Activated naive CD8-positive, alpha-beta T cell treated with anti-CD3 and anti-CD28 coated beads, Interleukin-2, amount 50 U/mL, for 24 hours (primary cell): ENCODE data around the gene TPD52L2.

ENCODE experiments used
- ATAC-seq: fragments of 150-1000 bp; cut with Tn5 transposase; one replicate; pipeline ENCODE4 v1.10.0; 2021
- DNase-seq: peaks from one replicate; pipeline ENCODE4 v3.0.0; 2021
- H3K27ac Mint-ChIP-seq: one replicate; pipeline ENCODE4 v1.8.0; 2021; ENCODE audit warnings: mild to moderate bottlenecking, mixed read lengths
- H3K27me3 Mint-ChIP-seq: one replicate; pipeline ENCODE4 v1.8.0; 2021; ENCODE audit warnings: mixed read lengths
- H3K36me3 Mint-ChIP-seq: one replicate; pipeline ENCODE4 v1.8.0; 2021; ENCODE audit warnings: low read depth, mixed read lengths
- H3K4me1 Mint-ChIP-seq: one replicate; pipeline ENCODE4 v1.8.0; 2021; ENCODE audit warnings: mixed read lengths
- H3K4me3 Mint-ChIP-seq: one replicate; pipeline ENCODE4 v1.8.0; 2021; ENCODE audit warnings: mild to moderate bottlenecking, moderate library complexity, mixed read lengths
- H3K9me3 Mint-ChIP-seq: one replicate; pipeline ENCODE4 v1.8.0; 2021; ENCODE audit warnings: mixed read lengths

Gene TPD52L2

DNA sequence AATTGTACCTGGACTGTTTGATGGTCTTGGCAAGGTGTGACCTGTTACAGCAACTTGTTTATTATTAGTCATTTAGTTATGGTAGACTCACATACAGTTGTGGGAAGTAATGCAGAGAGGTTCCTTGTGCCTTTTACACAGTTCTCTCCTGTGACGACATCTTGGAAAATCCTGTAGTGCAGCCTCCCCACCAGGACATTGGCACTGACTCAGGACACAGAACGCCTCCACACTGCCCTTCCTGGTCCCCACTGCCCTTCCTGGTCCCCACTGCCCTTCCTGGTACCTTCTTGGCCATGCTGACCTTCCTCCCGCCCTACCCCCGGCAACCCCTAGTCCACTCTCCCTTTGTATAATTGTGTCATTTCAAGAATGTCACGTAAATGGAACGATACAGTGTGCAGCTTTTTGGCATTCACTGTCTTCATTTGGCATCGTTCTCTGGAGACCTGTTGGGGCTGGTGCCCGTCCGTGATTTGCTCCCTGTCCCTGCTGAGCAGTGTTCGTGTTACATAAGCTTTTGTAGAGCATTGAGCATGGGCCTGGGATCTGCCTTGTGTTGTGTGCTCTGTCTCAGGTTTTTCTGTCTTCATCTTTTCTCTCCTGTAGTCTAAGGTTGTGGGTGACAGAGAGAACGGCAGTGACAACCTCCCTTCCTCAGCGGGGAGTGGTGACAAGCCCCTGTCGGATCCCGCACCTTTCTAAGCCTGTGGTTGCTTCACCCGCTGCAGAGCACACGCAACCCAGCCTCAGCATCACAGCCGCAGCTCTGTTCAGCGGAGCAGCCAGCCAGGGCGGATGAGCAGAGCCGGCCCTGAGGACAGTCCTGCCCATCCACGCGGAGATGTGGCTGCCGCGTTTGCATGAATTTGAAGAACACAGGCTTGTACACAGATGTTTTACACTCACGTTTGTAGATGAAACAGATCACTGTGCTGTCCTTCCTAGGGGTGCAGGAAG lies 24.5 kb downstream of the TPD52L2 start:
- ATAC-seq (no peak), DNase-seq (no peak)
- Mint-ChIP-seq H3K9me3 (no peaks in the 10 kb centered on the region), H3K4me1 (peaks cover 10% of the 10 kb centered on the region), H3K27me3 (no peaks in the 10 kb centered on the region), H3K27ac (no peak overlapping the region), H3K36me3 (peaks cover 16% of the 10 kb centered on the region), H3K4me3 (no peak overlapping the region)

GRCh38 chr20:63890201-63890576 lies 25.1 kb downstream of the TPD52L2 start:
- H3K27me3 Mint-ChIP-seq: no peaks in the 10 kb centered on the region
- H3K4me3 Mint-ChIP-seq: no peak overlapping the region
- H3K4me1 Mint-ChIP-seq: peaks cover 4% of the 10 kb centered on the region
- no peak for ATAC-seq
- no peaks in the 10 kb centered on the region for H3K9me3 Mint-ChIP-seq
- no peak for DNase-seq
- H3K27ac Mint-ChIP-seq: no peak overlapping the region
- peaks cover 16% of the 10 kb centered on the region for H3K36me3 Mint-ChIP-seq

- Mint-ChIP-seq H3K4me1 (peaks cover 4% of the 10 kb centered on the region), H3K27ac (no peak overlapping the region), H3K4me3 (no peak overlapping the region), H3K27me3 (no peaks in the 10 kb centered on the region), H3K9me3 (no peaks in the 10 kb centered on the region), H3K36me3 (peaks cover 16% of the 10 kb centered on the region)
- DNase-seq (no peak), ATAC-seq (no peak)
These were observed 25.5 kb downstream of the TPD52L2 start for GRCh38 chr20:63890616-63891015.

DNA sequence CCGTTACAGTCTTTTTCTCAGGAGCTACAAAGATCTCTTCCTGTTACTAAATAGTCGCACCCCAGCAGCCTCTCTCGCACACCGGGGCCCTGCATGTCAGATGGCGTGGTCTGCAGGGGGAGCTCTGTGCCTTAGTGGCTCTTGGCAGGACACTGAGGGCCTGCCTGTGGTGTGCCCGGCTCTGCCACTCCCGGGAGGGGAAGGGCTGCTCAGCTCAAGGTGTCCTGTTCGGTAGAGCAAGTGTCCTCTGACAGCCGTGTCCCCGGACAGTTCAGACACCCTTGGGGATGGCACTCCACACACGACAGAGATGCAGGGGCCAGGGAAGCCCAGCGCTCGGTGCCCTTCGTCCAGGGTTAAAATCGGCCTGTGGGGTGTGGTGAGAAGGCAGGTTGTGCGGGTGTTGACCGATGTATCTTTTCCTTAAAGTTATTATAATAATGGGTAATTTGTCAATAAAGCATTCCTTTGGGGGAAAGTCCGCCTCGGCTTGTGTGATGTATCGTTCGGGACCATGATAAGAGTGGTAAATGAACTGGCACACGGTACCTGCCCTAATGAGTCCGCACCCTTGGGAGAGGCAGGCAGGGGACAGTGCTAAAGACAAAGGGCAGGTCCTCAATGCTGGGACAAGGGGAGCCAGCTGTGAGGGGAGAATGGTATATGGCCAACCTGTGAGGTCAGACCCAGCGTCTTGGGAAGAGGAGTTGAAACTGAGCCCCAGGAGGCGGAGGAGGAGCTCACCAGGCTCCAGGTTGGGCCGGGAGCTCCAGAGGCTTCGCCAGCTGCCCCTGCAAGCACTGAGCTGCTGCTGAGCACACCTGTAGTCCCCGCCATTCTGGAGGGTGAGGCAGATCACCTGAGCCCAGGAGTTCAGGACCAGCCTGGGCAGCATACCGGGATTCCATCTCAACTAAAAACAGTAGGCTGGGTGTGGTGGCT lies 26.3 kb downstream of the TPD52L2 start:
- ATAC-seq (no peak), DNase-seq (no peak)
- peaks cover 18% of the 10 kb centered on the region for H3K36me3 Mint-ChIP-seq
- no peak overlapping the region for H3K27ac Mint-ChIP-seq
- H3K27me3 Mint-ChIP-seq: no peaks in the 10 kb centered on the region
- H3K4me3 Mint-ChIP-seq: no peak overlapping the region
- H3K4me1 Mint-ChIP-seq: peaks cover 8% of the 10 kb centered on the region
- H3K9me3 Mint-ChIP-seq: no peaks in the 10 kb centered on the region

DNA sequence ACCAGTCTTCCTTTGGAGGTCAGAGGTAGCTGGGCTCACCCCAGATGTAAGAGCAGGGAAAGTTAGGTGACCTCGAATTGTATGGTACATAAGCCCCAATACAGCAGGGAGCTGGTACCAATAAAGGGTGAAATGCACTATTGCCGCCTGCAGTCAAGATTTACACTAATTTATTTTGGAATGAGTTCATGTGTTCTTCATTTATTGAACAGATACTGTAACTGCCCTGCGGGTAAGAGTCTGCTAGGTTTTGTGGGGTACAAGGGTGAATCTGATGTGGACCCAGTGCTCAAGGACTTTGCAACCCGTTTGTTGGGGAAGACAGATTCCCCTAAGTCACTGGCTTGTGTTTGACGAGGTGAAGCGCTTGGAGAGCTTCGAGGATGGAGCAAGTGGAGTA lies 27.3 kb downstream of the TPD52L2 start:
- no peak for DNase-seq
- H3K36me3 Mint-ChIP-seq: peaks cover 21% of the 10 kb centered on the region
- no peaks in the 10 kb centered on the region for H3K27me3 Mint-ChIP-seq
- H3K4me1 Mint-ChIP-seq: peaks cover 16% of the 10 kb centered on the region
- no peak for ATAC-seq
- H3K4me3 Mint-ChIP-seq: no peak overlapping the region
- H3K27ac Mint-ChIP-seq: no peak overlapping the region
- no peaks in the 10 kb centered on the region for H3K9me3 Mint-ChIP-seq

DNA sequence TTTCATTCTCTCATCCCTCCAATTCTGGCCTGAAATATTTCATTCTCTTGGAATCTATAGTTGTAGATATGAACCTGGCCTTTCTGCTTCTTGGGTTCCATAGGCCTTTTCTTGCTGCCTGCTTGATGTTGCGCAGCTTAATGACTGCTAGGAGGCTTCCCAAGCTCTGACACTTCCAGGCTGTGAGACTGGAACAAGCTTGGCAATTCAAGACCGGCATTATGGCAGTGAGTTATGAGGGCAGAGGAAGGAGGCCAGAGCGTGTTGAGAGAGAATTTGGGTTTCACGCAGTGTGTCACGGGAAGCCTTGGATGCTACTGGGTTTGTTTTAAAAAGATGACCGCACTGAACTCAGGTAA lies 28.9 kb downstream of the TPD52L2 start:
- no peaks in the 10 kb centered on the region for H3K9me3 Mint-ChIP-seq
- peak overlapping the region; percentile 63 for H3K27ac Mint-ChIP-seq
- H3K36me3 Mint-ChIP-seq: peaks cover 29% of the 10 kb centered on the region
- no peak for DNase-seq
- no peaks in the 10 kb centered on the region for H3K27me3 Mint-ChIP-seq
- H3K4me3 Mint-ChIP-seq: peak overlapping the region; percentile 73
- peaks cover 31% of the 10 kb centered on the region for H3K4me1 Mint-ChIP-seq
- ATAC-seq: no peak

DNA sequence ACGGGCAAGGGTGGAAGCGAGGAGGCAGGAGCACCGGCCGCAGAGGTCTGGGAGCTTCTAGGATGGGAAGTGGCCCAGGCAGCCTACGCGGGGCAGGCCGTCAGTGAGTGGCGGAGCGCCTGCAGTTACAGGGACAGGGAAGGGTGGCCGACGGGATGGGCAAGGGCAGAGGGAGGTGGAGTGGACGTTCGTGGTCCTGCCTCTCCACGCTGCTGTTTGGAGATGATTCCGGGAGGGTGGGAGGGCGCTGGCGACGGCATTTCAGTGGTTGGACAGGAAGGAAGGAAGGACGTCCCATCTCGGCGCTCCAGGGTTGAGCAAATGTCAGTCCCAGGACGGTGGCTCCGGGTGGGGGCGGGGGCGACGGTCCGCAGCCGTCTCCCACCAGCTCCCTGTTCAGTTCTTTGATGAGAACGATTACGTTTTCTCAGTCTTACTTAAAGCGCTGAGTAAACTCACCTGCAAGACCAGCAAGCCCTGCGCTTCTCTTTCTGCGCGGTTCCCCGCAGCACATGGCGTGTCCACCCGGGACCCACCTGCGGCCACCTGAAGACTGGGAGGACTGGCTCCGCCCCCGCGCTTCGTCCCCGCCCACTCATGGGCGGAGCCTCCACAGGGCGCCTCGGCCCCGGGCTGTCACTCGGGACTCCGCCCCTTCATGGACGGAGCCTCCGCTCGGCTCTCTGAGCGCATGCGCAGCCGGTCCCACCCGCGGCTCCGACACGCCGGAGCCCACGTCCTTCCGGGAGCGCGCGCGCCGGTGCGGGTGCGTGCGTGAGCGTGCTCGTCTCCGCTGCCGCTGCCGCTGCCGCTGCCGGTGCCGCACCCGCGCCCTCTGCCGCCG lies 29.5 kb downstream of the TPD52L2 start, which contains the start of gene DNAJC5:
TSS of gene DNAJC5 (plus strand) at position 769 of the 844 bp plus-strand sequence. CDS start 33,220 bp downstream, outside the sequence.
- peak; percentile 96 for DNase-seq
- no peaks in the 10 kb centered on the region for H3K9me3 Mint-ChIP-seq
- H3K36me3 Mint-ChIP-seq: peaks cover 27% of the 10 kb centered on the region
- peak within 1 kb of the TSS; percentile 90 for H3K27ac Mint-ChIP-seq
- ATAC-seq: peak; percentile 80
- H3K4me3 Mint-ChIP-seq: peak within 1 kb of the TSS; percentile 85
- peaks cover 35% of the 10 kb centered on the region for H3K4me1 Mint-ChIP-seq
- no peaks in the 10 kb centered on the region for H3K27me3 Mint-ChIP-seq

DNA sequence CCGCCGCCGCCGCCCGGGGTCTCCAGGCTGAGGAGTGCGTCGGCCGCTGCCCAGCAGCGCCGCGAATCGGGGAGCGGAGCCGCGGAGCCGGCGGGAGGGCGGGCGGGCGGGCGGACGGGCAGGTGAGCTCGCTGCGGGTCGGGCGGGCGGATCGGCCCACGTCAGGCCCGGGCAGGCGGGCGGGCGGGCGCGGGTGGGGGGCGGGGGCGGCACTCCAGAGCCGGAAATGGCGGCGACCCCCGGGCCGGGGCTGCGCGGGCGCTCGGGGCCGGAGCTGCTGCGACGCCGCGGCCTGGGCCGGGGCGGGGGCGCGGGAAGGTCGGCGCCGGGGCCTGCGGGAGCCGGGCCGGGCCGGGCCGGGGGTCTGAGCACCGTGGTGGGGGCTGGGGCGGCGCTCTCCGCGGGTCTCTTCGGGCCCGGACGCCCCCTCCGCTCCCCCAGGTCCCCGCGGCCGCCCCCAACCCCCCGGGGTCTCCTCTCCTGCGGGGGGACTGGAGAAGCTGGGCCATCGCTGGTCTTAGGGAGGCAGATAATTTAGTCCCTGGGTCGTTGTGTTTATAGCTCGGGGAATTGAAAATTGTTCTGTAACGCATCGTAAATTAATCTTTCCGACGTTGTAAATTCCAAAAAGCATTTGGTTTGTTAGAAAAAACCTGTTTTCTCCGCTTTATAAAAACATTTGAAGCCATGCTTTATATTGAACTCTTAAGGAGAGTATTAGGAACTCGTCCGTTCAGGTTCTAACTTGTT lies 30.3 kb downstream of the TPD52L2 start:
- peak; percentile 1 for ATAC-seq
- no peak for DNase-seq

GRCh38 chr20:63895952-63896263 lies 30.8 kb downstream of the TPD52L2 start:
- Mint-ChIP-seq H3K27ac (peak overlapping the region; percentile 90), H3K9me3 (no peaks in the 10 kb centered on the region), H3K4me3 (peak overlapping the region; percentile 85), H3K4me1 (peaks cover 45% of the 10 kb centered on the region), H3K27me3 (no peaks in the 10 kb centered on the region), H3K36me3 (peaks cover 20% of the 10 kb centered on the region)
- DNase-seq (no peak), ATAC-seq (no peak)

More for the DNA sequence above, 30.3 kb downstream of the TPD52L2 start:
- no peaks in the 10 kb centered on the region for H3K9me3 Mint-ChIP-seq
- peak overlapping the region; percentile 90 for H3K27ac Mint-ChIP-seq
- H3K27me3 Mint-ChIP-seq: no peaks in the 10 kb centered on the region
- peak overlapping the region; percentile 85 for H3K4me3 Mint-ChIP-seq
- peaks cover 39% of the 10 kb centered on the region for H3K4me1 Mint-ChIP-seq
- peaks cover 20% of the 10 kb centered on the region for H3K36me3 Mint-ChIP-seq

GRCh38 chr20:63896264-63897105 lies 31.4 kb downstream of the TPD52L2 start:
- Mint-ChIP-seq H3K36me3 (peaks cover 20% of the 10 kb centered on the region), H3K4me3 (peak overlapping the region; percentile 85), H3K9me3 (no peaks in the 10 kb centered on the region), H3K4me1 (peaks cover 50% of the 10 kb centered on the region), H3K27me3 (no peaks in the 10 kb centered on the region), H3K27ac (peak overlapping the region; percentile 90)
- ATAC-seq (peak; percentile 38), DNase-seq (peak; percentile 26)

DNA sequence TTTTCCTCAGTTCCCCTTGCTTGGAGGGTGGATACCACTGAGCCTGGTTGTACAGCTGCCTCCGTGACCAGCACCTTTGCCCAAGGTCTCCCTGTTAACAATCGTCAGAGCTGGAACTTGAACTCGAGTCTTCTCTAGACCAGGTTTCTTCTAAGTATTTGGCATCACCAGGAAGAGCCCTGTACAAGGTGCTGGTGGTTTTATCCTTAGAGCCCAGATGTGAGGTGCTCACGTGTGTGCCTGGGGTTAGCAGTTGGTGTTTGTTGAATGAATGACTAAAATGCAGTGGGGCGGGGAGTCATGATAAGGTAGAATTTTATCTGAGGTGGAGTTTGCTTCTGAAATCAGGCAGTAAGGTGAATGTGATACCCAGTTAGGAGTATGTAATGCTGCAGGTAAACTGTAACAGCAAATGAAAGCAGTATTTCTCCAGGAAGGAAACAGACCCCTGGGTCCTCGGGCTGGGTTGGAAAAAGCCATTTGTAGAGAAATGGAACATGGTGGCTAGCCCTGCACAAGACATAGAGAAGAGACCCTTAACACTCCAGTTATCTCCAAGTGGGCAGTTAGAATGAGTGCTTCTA lies 33.0 kb downstream of the TPD52L2 start:
- H3K4me1 Mint-ChIP-seq: peaks cover 60% of the 10 kb centered on the region
- no peaks in the 10 kb centered on the region for H3K9me3 Mint-ChIP-seq
- peak overlapping the region; percentile 66 for H3K27ac Mint-ChIP-seq
- no peaks in the 10 kb centered on the region for H3K27me3 Mint-ChIP-seq
- peaks cover 28% of the 10 kb centered on the region for H3K36me3 Mint-ChIP-seq
- no peak overlapping the region for H3K4me3 Mint-ChIP-seq
- DNase-seq (no peak), ATAC-seq (no peak)

DNA sequence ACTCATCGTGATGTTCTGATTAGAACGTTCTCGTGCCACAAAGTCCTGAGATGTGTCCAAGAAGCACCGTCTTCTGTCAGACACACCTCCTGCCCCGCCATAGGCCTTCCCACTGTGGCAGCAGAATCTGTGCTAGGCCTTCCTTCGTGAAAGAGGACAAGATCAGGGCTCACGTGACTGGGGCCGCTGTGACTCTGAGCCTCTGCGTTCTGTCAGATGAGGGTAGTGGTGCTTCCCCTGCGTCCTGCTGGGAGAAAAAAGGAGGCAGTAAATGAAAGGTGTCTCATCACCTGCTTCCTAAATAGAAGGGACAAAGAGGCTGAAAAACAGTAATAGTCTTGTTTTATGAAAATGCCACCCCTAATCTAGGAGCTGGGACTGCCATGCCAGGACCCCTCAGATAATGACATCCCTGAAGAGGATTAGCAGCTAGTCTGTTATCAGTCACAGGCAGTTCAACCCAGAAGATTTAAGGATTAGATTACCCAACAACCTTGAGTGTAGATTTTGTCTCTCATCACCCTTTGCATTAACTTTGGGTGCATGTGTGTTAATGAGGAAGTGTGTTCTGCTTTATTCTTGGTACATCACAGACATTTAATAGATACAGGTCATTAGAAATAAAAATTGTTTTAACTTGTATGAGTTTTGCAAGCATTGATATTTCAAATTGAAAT lies 34.0 kb downstream of the TPD52L2 start:
- no peaks in the 10 kb centered on the region for H3K27me3 Mint-ChIP-seq
- H3K9me3 Mint-ChIP-seq: no peaks in the 10 kb centered on the region
- ATAC-seq (no peak), DNase-seq (no peak)
- H3K27ac Mint-ChIP-seq: peak overlapping the region; percentile 55
- no peak overlapping the region for H3K4me3 Mint-ChIP-seq
- H3K36me3 Mint-ChIP-seq: peaks cover 30% of the 10 kb centered on the region
- peaks cover 66% of the 10 kb centered on the region for H3K4me1 Mint-ChIP-seq
